Neural cell (in vitro differentiated cells): Measurements from ENCODE around the gene KLHL2.

Source experiments
- CTCF ChIP-seq: fragments of 450-650 bp; IDR thresholded peaks from 2 replicates; pipeline ENCODE4 v1.5.1; 2014; ENCODE audit warnings: antibody characterized with exemption, mild to moderate bottlenecking, moderate library complexity; ENCODE audit not compliant: poor library complexity, severe bottlenecking
- EZH2 ChIP-seq: fragments of 200-600, 300-800 bp; shearing (Covaris generic), sonication (generic); IDR thresholded peaks from 2 replicates; pipeline ENCODE4 v1.6.1; 2014; ENCODE audit warnings: antibody characterized with exemption, low read length, borderline replicate concordance, mild to moderate bottlenecking; ENCODE audit not compliant: insufficient read depth, poor library complexity, severe bottlenecking
- MXI1 ChIP-seq: fragments of 450-650 bp; conservative IDR thresholded peaks from 2 replicates; pipeline ENCODE4 v1.6.1; 2014; ENCODE audit warnings: antibody characterized with exemption, mild to moderate bottlenecking; ENCODE audit not compliant: poor library complexity, severe bottlenecking
- POLR2AphosphoS5 ChIP-seq: IDR thresholded peaks from 2 replicates; pipeline ENCODE4 v1.6.1; 2012
- REST ChIP-seq: IDR thresholded peaks from 2 replicates; pipeline ENCODE4 v1.6.1; 2012; ENCODE audit warnings: borderline replicate concordance
- SMC3 ChIP-seq: fragments of 450-650 bp; conservative IDR thresholded peaks from 2 replicates; pipeline ENCODE4 v1.6.1; 2014; ENCODE audit warnings: antibody characterized with exemption, mild to moderate bottlenecking, moderate library complexity; ENCODE audit not compliant: poor library complexity
- TAF1 ChIP-seq: IDR thresholded peaks from 2 replicates; pipeline ENCODE4 v1.6.1; 2012; ENCODE audit warnings: low read depth

DNA sequence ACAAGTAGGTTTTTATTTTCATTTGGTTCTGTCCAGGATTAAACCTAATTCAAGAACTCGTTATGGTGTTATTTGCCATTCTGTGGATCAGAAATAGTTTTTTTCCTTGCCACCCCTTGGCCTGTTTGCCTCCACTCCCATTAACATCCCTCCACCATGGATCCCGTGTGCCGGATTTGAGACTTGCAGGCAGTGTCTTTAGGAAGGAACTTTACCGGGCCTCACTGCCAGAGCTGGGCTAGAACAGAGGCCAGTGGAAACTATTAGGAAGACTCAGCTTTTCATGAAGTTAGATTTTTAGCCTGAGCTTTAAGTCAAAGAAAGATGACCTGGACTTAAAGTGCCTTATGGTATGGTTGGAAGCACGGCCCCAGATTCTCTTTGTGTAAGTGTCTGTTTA lies 2.4 kb downstream of the KLHL2 start:
- TF ChIP-seq SMC3 (no peak), CTCF (no peak), TAF1 (no peak), EZH2 (no peak), MXI1 (no peak), POLR2AphosphoS5 (no peak), REST (no peak)
